ENCODE results near the gene CTDSPL.
A peak's percentile ranks its signal among the peaks of the same experiment; 100 is the strongest.
"Not testable (repeated sequence)": the region's sequence is repeated elsewhere in the genome, so short reads cannot be mapped to it uniquely, and the experiment has no call there.

The CTDSPL gene

GRCh38 chr3:37970802-37971201 lies 109.1 kb downstream of the CTDSPL start:
- DNase-seq: no peak

GRCh38 chr3:37971467-37971866 lies 109.8 kb downstream of the CTDSPL start:
- DNase-seq: no peak

GRCh38 chr3:37972056-37972455 lies 110.4 kb downstream of the CTDSPL start:
- DNase-seq: not testable (repeated sequence)

GRCh38 chr3:37973246-37974054 lies 111.8 kb downstream of the CTDSPL start:
- no peak for DNase-seq

GRCh38 chr3:37974121-37975083 lies 112.7 kb downstream of the CTDSPL start:
- peak; percentile 56 for DNase-seq

GRCh38 chr3:37979541-37980461 lies 118.1 kb downstream of the CTDSPL start:
- no peak for DNase-seq

- no peak for DNase-seq
Measured at GRCh38 chr3:37980462-37981347, 119.0 kb downstream of the CTDSPL start.

GRCh38 chr3:37981348-37981664 lies 119.6 kb downstream of the CTDSPL start:
- no peak for DNase-seq

GRCh38 chr3:37982331-37982730 lies 120.7 kb downstream of the CTDSPL start:
- no peak for DNase-seq

- no peak for DNase-seq
Measured at GRCh38 chr3:37984051-37984450, 122.4 kb downstream of the CTDSPL start.

GRCh38 chr3:37984596-37984995 lies 122.9 kb downstream of the CTDSPL start:
- DNase-seq: no peak

- no peak for DNase-seq
Measured at GRCh38 chr3:37985637-37986320, 124.1 kb downstream of the CTDSPL start.

GRCh38 chr3:37986479-37987314 lies 125.0 kb downstream of the CTDSPL start:
- no peak for DNase-seq

- DNase-seq: no peak
Measured at GRCh38 chr3:37987315-37987697, 125.6 kb downstream of the CTDSPL start.

- DNase-seq: no peak
Measured at GRCh38 chr3:37987751-37988179, 126.1 kb downstream of the CTDSPL start.

GRCh38 chr3:37988376-37988775 lies 126.7 kb downstream of the CTDSPL start:
- not testable (repeated sequence) for DNase-seq

GRCh38 chr3:37988931-37989525 lies 127.3 kb downstream of the CTDSPL start:
- no peak for DNase-seq

- no peak for DNase-seq
Measured at GRCh38 chr3:37989821-37990480, 128.3 kb downstream of the CTDSPL start.

GRCh38 chr3:37990527-37990926 lies 128.8 kb downstream of the CTDSPL start, which contains the start of gene VILL:
Gene VILL (plus strand): TSS chr3:37990786. CDS start chr3:37993673, 2,887 bp downstream.
- DNase-seq: no peak
